Endothelial cell of umbilical vein (primary cell): ENCODE results near the gene SH3BP5. TPM values are rescaled to one million over a fixed set of nuclear protein-coding genes. Genes with fewer than 3 reads are reported as not detected.

Source experiments
- BruUV-seq: library from RNA; stranded (reverse); fragments of 400-500 nt; replicated peaks from 2 replicates; lab custom pipeline; 2021; lab: Mats Ljungman, UMichigan
- CTCF ChIA-PET: fragments of 300-600, 350-600 bp; sonication (Branson Sonifier 250); formaldehyde crosslinking; loops from one replicate; lab custom pipeline; 2021; ENCODE audit warnings: antibody characterized with exemption, inconsistent platforms; lab: Charles Lee
- POLR2A ChIA-PET: fragments of 300-600, 350-600 bp; sonication (Branson Sonifier 250); formaldehyde crosslinking; loops from one replicate; lab custom pipeline; 2021; ENCODE audit warnings: antibody characterized with exemption, inconsistent platforms; lab: Charles Lee
- DNase-seq: peaks from one replicate; pipeline ENCODE4 v3.0.0-alpha.2; 2011; ENCODE audit warnings: low read depth, low spot score
- FAIRE-seq: peaks from 2 replicates; lab custom pipeline; 2011; peaks lifted over from hg19 to GRCh38; lab: Jason Lieb, UNC
- H2AFZ ChIP-seq: 2 replicates; pipeline ENCODE4 v1.6.0; 2012; ENCODE audit warnings: low read depth, low read length, control low read depth, inconsistent platforms
- H3K27ac ChIP-seq: 2 replicates; pipeline ENCODE4 v1.5.1; 2011; ENCODE audit warnings: low read depth, mild to moderate bottlenecking, control low read depth, low read length, moderate library complexity; ENCODE audit not compliant: insufficient read depth
- H3K27me3 ChIP-seq, 2 experiments: 2 replicates each; pipeline versions ENCODE4 v1.6.0 to v1.6.1; 2011; ENCODE audit warnings: low read length in 2 of 2, mixed read lengths in 1 of 2; ENCODE audit not compliant: control insufficient read depth in 2 of 2, insufficient read depth in 2 of 2
- H3K36me3 ChIP-seq, 2 experiments: 2 replicates in 1 of 2; 3 replicates in 1 of 2; pipeline ENCODE4 v1.5.1; 2011; ENCODE audit warnings: low read length in 2 of 2, mild to moderate bottlenecking in 1 of 2, moderate library complexity in 1 of 2; ENCODE audit not compliant: control insufficient read depth in 2 of 2, insufficient read depth in 2 of 2; ENCODE audit errors: extremely low read depth in 1 of 2
- H3K4me1 ChIP-seq: 3 replicates; pipeline ENCODE4 v1.5.1; 2011; ENCODE audit warnings: mild to moderate bottlenecking, low read length; ENCODE audit not compliant: control insufficient read depth, insufficient read depth; ENCODE audit errors: extremely low read depth
- H3K4me2 ChIP-seq: 2 replicates; pipeline ENCODE4 v1.6.1; 2011; ENCODE audit warnings: low read length, control low read depth, mixed read lengths; ENCODE audit not compliant: insufficient read depth
- H3K4me3 ChIP-seq, 3 experiments: fragments of 200-600 bp in 1 of 3; sonication (generic), shearing (Covaris generic) in 1 of 3; replicated peaks in 1 of 3; 2 replicates each; pipeline ENCODE4 v1.5.1; 2011 to 2016; ENCODE audit warnings: control low read depth in 3 of 3, low read length in 3 of 3, mild to moderate bottlenecking in 2 of 3, inconsistent platforms in 1 of 3, low read depth in 1 of 3, moderate library complexity in 1 of 3; ENCODE audit not compliant: insufficient read depth in 1 of 3
- H3K79me2 ChIP-seq: 2 replicates; pipeline ENCODE4 v1.6.0; 2012; ENCODE audit warnings: low read length, inconsistent platforms; ENCODE audit not compliant: control insufficient read depth, insufficient read depth
- H3K9ac ChIP-seq: replicated peaks from 2 replicates; pipeline ENCODE3; 2011; ENCODE audit warnings: low read length, control low read depth; ENCODE audit not compliant: insufficient read depth; ENCODE audit errors: extremely low read depth
- H3K9me1 ChIP-seq: replicated peaks from 3 replicates; pipeline ENCODE4 v1.6.0; 2011; ENCODE audit warnings: mild to moderate bottlenecking, low read length; ENCODE audit not compliant: control insufficient read depth, insufficient read depth; ENCODE audit errors: extremely low read depth
- H3K9me3 ChIP-seq: replicated peaks from 2 replicates; pipeline ENCODE4 v1.5.1; 2012; ENCODE audit warnings: low read length, inconsistent platforms; ENCODE audit not compliant: control insufficient read depth, insufficient read depth
- H4K20me1 ChIP-seq: replicated peaks from 2 replicates; pipeline ENCODE3; 2011; ENCODE audit warnings: mild to moderate bottlenecking, low read length; ENCODE audit not compliant: control insufficient read depth, insufficient read depth; ENCODE audit errors: extremely low read depth
- CTCF ChIP-seq, 2 donors: IDR thresholded peaks; 1 replicate in 1 of 2; 2 replicates in 1 of 2; pipeline ENCODE4 v1.5.1; 2011; ENCODE audit warnings: low read length in 2 of 2, mild to moderate bottlenecking in 2 of 2, moderate library complexity in 2 of 2, control low read depth in 1 of 2, inconsistent platforms in 1 of 2, low read depth in 1 of 2; ENCODE audit not compliant: insufficient read depth in 1 of 2; ENCODE audit errors: extremely low read depth in 1 of 2
- EZH2 ChIP-seq: IDR thresholded peaks from 2 replicates; pipeline ENCODE4 v1.6.1; 2012; ENCODE audit warnings: borderline replicate concordance, low read depth, mild to moderate bottlenecking, moderate library complexity, low read length, inconsistent platforms; ENCODE audit not compliant: severe bottlenecking
- FOS ChIP-seq: IDR thresholded peaks from 2 replicates; pipeline ENCODE4 v1.6.1; 2011; ENCODE audit warnings: mild to moderate bottlenecking, low read length, moderate library complexity, borderline replicate concordance; ENCODE audit not compliant: insufficient read depth
- GATA2 ChIP-seq: IDR thresholded peaks from 2 replicates; pipeline ENCODE4 v1.7.0; 2011; ENCODE audit warnings: low read depth, mild to moderate bottlenecking, moderate library complexity, mixed read lengths, low read length; ENCODE audit not compliant: insufficient read length, insufficient read depth
- JUN ChIP-seq: IDR thresholded peaks from 2 replicates; pipeline ENCODE4 v1.6.1; 2011; ENCODE audit warnings: borderline replicate concordance, low read depth; ENCODE audit not compliant: insufficient read length, insufficient read depth
- MAX ChIP-seq: IDR thresholded peaks from 2 replicates; pipeline ENCODE4 v1.6.1; 2011; ENCODE audit not compliant: insufficient read depth, insufficient read length
- MYC ChIP-seq: IDR thresholded peaks from one replicate; pipeline ENCODE4 v1.6.1; 2011; ENCODE audit warnings: mild to moderate bottlenecking, low read depth, low read length
- POLR2A ChIP-seq: IDR thresholded peaks from 2 replicates; pipeline ENCODE4 v1.6.1; 2012; ENCODE audit warnings: low read depth, mild to moderate bottlenecking, control low read depth, low read length
- POLR2AphosphoS5 ChIP-seq: IDR thresholded peaks from 2 replicates; pipeline ENCODE4 v1.6.1; 2012; ENCODE audit warnings: low read depth, mild to moderate bottlenecking, control low read depth, low read length, moderate library complexity; ENCODE audit not compliant: insufficient read depth
- dilution Hi-C: fragments of 300-500 bp; cut with MboI; formaldehyde crosslinking; loops from one replicate; pipeline ENCODE4 v1.15.0; 2019; ENCODE audit warnings: low sequenced_read_pairs; ENCODE audit not compliant: extremely low pct_ligation_motif_present
- intact Hi-C: fragments of 100-400 bp; cut with micrococcal nuclease; formaldehyde crosslinking; loops from one replicate; pipeline ENCODE4 v1.10.0; 2022
- polyA plus RNA-seq, 4 experiments: library from polyadenylated mRNA; depleted of rRNA in 3 of 4; stranded (reverse) in 3 of 4; unstranded in 1 of 4; fragments of >200 nt; gene quantifications; 2 replicates each; pipeline versions ENCODE4 v1.2.1 to v1.2.3, GENCODE V29; 2011 to 2012; ENCODE audit warnings: missing spikeins in 1 of 4
- total RNA-seq: library from RNA; stranded (reverse); gene quantifications from 2 replicates; pipeline ENCODE4 v1.2.3, GENCODE V29; 2021

Gene SH3BP5
- total and polyA plus RNA-seq, 2 donors (not counting 3 experiments of a cell fraction or from before 2014, with no cell fraction given) = 35.3 to 76.3 TPM

- Histone ChIP-seq H3K79me2 (peaks cover 60% of the 10 kb centered on the region), H3K36me3 (peaks cover 2 to 3% of the 10 kb centered on the region in 2 experiments), H4K20me1 (no peaks in the 10 kb centered on the region), H3K4me2 (peak overlapping the region; percentile 99), H2AFZ (no peak overlapping the region), H3K9me3 (no peaks in the 10 kb centered on the region), H3K9ac (peak overlapping the region; percentile 72), H3K27ac (peak overlapping the region; percentile 61), H3K4me1 (peaks cover 52% of the 10 kb centered on the region), H3K9me1 (no peaks in the 10 kb centered on the region), H3K4me3 (peak overlapping the region in 2 of 3 experiments; percentile 92 to 93), H3K27me3 (no peaks in the 10 kb centered on the region)
- ChIA-PET CTCF (interaction anchor here (0.9 to 7.9 kb wide), 8 partner anchors 10 to 75 kb away, joined by 3 to 185 read pairs (median 17); no protein-coding TSS in a partner anchor), POLR2A (no interaction called here)
- intact Hi-C loops (no loop called here), dilution Hi-C loops (no loop called here)
- BruUV-seq = no TSS peak
- FAIRE-seq (no peak), DNase-seq (peak; percentile 71)
- TF ChIP-seq MYC (no peak), FOS (no peak), CTCF (IDR thresholded peaks at IDR 0.05; ENCODE audit: extremely low read depth in 1 of 2, insufficient read depth in 1 of 2, low read depth in 1 of 2, low read length in 2 of 2) (no peak), POLR2A (no peak), MAX (no peak), JUN (no peak), POLR2AphosphoS5 (no peak), GATA2 (no peak), EZH2 (no peak)
Observed at GRCh38 chr3:15330031-15330596, 2.3 kb downstream of the SH3BP5 start.
